HG03342 (cell line): ENCODE measurements around the gene LDLRAP1.
"Not testable (repeated sequence)": the region's sequence is repeated elsewhere in the genome, so short reads cannot be mapped to it uniquely, and the experiment has no call there.

Experiments
- ATAC-seq: cut with Tn5 transposase; IDR thresholded peaks from one replicate; pipeline ENCODE4 v1.9.1; 2021; ENCODE audit warnings: mild to moderate bottlenecking, moderate library complexity; ENCODE audit not compliant: unreplicated experiment

LDLRAP1 gene, protein sequence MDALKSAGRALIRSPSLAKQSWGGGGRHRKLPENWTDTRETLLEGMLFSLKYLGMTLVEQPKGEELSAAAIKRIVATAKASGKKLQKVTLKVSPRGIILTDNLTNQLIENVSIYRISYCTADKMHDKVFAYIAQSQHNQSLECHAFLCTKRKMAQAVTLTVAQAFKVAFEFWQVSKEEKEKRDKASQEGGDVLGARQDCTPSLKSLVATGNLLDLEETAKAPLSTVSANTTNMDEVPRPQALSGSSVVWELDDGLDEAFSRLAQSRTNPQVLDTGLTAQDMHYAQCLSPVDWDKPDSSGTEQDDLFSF

DNA sequence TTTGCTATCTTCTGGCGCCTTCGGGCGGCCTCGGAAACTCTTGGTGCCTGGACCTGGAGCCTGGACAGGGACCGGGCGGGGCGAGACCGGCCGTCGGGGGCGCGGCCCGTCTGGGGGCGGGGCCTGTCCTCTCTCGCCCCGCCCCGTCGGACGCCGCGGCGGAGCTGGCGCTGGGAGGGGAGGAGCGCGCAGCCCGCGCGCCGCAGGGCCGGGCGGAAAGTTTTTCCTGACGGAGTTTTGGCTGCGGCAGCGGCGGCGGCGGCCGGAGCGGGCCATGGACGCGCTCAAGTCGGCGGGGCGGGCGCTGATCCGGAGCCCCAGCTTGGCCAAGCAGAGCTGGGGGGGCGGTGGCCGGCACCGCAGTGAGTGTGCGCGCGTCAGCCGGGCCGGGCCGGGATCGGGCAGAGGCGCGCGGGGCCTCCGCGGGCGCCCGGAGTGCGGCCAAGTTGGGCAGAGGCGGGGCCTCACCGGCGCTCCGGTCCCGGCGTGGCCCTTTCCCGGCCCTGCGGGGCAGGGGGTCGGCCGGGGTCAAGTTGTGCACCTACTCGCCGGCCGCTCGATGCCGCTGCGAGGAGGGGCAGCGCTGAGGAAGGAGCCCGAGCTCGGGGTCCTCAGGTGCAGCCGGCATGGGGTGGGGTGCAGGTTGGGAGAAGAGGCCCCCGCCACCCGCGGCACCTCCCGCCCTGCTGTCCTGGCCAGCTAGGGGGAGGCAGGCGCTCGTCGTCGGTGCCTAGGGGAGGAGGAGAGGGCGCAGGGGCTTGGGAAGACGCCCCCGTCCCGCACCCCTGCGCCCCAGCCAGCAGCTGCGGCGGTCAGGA, at the start of gene LDLRAP1:
TSS of gene LDLRAP1 (plus strand) at position 182 of the 818 bp plus-strand sequence. CDS start at position 275, 93 bp downstream.
- peak; percentile 63 for ATAC-seq

DNA sequence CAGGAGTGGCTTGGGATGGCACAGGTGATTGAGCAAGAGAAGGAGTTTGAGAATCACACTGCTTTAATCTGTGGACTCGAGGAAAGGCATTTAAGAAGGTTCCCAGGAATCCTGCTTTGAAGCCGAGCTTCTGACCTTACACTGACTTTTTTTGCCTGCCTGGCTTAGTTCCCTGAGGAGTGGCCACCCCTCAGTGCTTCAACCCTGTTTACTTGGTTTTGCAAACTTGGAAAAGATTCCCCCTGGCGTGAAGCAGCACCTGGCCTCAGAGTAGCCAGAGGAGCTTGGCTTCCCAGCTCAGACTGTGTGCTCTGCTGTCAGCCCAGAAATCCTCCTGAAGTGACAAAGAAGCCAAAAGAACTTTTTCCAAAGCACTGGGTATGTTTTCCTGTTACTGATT, 48.5 kb upstream of the LDLRAP1 start:
- no peak for ATAC-seq

DNA sequence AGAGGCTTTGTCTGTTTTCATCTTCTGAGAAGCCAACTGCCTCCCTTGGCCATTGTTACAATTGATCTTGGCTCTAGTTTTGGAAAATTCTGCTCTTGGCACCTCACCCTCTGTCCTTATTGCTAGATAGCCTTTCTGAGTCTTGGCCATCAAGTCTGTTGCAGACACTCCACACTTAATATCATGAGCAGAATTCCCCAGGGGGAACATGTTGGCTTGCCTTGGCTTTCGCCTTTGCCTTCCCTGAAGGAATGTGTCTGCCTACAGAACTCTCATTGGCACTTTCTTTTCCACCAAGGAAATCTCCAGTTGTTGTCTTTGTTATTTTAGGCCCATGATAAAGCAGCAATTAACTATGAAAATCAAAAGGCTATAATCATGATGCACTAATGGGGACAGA, 42.7 kb upstream of the LDLRAP1 start:
- ATAC-seq: no peak

- no peak for ATAC-seq
Measured at GRCh38 chr1:25501235-25502058, 42.0 kb upstream of the LDLRAP1 start.

- ATAC-seq: no peak
Measured at GRCh38 chr1:25502957-25503356, 40.4 kb upstream of the LDLRAP1 start.

DNA sequence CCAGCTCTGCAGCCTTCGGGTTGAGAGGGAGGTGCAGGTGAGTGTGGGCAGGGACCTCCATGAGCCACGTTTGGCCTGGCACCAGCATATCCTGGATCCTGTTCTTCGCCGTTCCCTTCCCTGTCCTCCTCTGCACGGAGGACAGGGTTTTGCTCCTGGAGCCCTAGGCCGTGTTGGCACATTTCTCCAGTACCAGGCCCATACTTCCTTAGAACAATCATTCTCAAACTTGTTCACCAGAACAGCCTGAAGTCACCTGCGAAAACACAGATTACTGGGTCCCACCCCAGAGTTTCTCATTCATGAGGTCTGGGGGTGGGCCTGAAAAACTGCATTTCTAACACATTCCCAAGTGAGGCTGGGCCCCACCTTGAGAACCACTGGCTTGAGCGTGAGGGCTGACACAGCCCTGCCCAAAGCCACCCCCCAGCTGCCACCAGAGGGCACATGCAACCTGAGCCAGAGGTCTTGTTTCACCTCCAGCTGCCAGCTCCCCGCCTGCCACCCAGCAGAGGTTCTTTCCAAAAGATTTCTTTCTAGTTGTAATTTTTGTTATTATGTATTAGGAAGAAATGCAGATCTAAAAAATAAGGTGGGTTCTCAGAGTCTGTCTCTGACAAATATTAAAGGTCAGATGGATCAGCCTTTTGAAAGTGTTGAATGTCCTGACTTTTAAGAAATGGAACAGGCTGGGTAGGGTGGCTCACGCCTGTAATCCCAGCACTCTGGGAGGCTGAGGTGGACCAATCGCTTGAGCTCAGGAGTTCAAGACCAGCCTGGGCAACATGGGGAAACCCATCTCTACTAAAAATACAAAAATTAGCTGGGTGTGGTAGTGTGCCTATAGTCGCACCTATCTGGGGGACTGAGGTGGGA, 39.6 kb upstream of the LDLRAP1 start:
- no peak for ATAC-seq

GRCh38 chr1:25504706-25505595, 38.5 kb upstream of the LDLRAP1 start:
- ATAC-seq: no peak

DNA sequence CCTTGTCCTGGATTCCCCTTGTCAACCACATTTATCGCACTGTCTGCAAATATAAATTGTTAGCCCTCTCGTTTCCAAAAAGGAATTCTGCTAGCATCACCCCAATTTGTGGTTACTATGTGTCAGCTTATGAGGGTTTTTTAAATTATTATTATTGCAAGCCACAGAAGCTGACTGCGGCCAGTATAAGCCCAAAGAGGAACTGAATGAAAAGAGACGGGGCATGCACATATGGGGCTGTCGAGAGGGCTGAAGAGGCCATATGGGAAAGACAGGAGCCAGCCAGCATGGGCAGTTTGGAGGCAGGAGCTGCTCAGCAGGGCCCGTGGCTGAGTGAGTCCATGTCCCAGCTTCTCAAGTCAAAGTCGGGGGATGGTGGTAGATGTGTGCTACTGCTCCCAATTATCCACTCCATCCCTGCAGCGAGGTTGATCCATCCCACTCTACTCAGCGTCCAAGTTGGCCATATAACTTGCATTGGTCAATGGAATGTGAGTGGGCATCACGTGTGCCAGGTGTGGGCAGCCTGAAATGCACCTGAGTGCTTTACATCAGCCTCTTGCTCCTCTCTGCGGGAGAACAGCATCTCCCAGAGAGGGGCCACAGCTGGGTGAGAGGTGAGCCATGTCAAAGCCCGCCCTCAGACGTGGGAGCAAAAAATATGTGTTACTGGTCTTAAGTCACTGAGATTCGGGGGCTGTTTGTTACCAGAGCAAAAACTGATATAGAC, 37.6 kb upstream of the LDLRAP1 start:
- no peak for ATAC-seq

DNA sequence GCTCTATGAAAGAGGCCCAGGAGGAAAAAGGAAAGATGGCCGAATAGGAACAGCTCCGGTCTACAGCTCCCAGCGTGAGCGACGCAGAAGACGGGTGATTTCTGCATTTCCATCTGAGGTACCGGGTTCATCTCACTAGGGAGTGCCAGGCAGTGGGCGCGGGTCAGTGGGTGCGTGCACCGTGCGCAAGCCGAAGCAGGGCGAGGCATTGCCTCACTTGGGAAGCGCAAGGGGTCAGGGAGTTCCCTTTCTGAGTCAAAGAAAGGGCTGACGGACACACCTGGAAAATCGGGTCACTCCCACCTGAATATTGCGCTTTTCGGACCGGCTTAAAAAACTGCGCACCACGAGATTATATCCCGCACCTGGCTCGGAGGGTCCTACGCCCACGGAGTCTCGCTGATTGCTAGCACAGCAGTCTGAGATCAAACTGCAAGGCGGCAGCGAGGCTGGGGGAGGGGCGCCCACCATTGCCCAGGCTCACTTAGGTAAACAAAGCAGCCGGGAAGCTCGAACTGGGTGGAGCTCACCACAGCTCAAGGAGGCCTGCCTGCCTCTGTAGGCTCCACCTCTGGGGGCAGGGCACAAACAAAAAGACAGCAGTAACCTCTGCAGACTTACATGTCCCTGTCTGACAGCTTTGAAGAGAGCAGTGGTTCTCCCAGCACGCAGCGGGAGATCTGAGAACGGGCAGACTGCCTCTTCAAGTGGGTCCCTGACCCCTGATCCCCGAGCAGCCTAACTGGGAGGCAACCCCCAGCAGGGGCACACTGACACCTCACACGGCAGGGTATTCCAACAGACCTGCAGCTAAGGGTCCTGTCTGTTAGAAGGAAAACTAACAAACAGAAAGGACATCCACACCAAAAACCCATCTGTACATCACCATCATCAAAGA, 36.6 kb upstream of the LDLRAP1 start:
- ATAC-seq: not testable (repeated sequence)

GRCh38 chr1:25513666-25514065, 29.7 kb upstream of the LDLRAP1 start:
- ATAC-seq: no peak

- ATAC-seq: no peak
Measured at GRCh38 chr1:25515033-25515432, 28.4 kb upstream of the LDLRAP1 start.

DNA sequence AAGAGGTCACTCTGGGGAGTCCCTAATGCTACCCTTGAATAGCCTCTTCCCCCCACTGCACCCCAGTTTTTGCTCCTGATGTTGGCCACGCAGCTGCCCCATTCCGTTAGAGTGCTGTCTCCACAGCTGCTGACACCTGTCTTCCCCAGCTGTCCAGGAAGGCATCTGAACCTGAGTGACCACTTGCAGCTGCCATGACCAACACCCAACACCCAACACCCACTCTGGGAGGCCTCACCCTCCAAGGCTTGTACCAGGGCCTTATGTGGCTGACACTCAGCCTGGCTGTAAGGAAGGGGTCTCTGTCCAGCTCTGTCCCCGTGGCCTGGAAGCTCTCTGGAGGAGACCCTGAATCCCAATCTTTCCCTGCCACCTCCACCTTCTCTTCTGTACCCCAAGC, 26.7 kb upstream of the LDLRAP1 start:
- ATAC-seq: no peak

DNA sequence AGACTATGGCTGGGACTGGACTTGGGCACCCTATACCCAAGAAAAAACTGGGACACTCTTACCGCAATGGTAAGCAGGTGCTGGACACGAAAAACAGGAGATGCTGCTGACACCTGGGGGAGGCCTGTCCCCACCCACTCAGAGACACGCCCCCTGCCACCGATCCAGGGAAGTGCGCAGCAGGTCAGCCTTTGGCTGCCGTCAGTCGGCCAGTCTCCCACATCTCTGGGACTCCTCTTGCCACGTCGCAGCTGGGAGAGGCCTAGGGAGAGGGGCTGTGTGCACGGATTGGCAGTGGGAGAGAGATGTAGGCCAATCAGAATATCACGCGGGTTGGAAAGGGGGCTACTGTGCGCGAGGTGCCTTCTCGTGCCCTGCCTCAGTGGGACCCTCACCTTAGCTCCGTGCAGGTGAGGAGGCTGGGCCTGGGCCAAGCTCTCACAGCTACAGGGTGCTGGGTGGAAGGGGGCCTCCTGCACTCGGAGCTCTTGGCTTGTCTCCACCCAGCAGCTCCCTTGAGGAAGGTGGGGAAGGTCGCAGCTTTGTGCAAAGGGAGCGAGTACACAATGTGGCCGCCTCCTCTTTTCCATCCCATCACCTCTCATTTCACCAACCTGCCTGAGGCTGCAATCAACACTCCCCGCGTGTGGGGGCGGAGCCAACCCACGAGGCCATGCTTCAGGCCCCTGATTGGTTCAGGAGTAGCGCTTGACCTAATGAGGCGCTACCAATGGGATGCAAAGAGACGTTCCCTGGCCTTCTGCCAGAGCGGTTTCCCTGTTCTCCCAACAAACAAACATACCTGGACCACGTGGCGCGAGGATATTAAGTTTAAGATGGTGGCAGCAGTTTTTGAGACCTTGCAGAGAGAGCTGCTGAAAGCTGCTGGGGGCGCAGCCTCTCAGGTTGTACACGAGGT, 25.7 kb upstream of the LDLRAP1 start:
- ATAC-seq: no peak

- no peak for ATAC-seq
Measured at GRCh38 chr1:25519624-25520023, 23.8 kb upstream of the LDLRAP1 start.

- ATAC-seq: no peak
Measured at GRCh38 chr1:25520446-25521061, 22.9 kb upstream of the LDLRAP1 start.

DNA sequence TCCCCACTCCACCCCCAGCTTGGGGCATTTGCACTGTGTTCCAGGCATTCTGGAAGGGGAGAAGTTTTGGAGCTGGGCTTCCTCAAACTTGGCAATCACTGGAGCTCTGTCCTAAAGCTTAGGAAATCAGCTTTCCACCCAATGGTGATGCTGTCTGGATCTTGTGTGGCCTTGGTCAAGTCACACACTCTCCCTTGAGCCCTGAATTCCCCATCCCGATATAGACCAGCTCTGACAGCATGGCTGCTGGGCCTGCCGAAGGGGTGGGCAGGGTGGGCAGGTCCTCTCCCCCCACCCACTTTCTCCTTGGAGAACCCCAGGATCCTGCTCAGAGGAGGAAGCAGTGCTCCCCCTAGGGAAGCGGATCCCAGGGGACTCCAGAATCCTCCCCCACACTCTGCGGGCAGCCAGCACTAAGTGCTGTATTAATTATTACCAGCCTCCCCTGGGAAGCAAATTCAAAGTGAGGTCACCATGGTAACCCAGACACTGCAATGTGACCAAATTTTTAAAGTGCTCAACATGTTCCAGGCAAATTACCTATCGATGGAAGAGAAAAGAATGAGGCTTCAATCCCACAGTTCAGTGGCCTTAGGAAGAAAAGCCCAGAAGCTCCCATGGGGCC, 21.3 kb upstream of the LDLRAP1 start:
- ATAC-seq: peak; percentile 54
